HT1080 (cell line): ENCODE results near the gene FOSL1. TPM values are rescaled to one million over a fixed set of nuclear protein-coding genes. Genes with fewer than 3 reads are reported as not detected.
A peak's percentile ranks its signal among the peaks of the same experiment; 100 is the strongest.
"Not testable (repeated sequence)": the region's sequence is repeated elsewhere in the genome, so short reads cannot be mapped to it uniquely, and the experiment has no call there.

Source experiments
- DNase-seq: peaks from one replicate; pipeline ENCODE4 v3.0.0-alpha.2; 2015; ENCODE audit warnings: low read depth
- total RNA-seq: library from RNA; depleted of rRNA; stranded (reverse); fragments of >200 nt; shearing (Covaris generic); gene quantifications from 2 replicates; pipeline ENCODE4 v1.2.3, GENCODE V29; 2014; rRNA removed

FOSL1 gene
- total RNA-seq, 1 experiment from 2014 or later, result 374 TPM

DNA sequence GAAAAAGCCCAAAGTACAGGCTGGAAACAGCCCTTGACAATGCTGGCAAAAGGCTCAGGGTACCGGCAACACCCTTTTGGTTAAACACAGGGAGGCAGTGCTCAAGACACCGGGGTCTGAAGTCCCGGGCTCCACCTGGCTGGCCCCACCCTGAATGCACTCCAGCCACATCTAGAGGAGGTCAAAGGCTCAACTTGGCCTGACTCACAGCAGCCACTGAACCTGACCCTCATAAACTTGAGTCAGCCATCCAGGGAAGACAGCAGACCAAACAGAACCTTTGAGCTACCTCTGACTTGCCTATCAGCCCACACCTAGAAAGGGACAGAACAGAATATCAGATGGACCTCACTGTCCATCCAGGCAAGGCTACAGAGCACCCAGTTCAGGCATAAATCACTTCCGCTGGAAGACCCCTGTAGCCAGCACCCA, 46.0 kb downstream of the FOSL1 start:
- DNase-seq, result no peak

DNA sequence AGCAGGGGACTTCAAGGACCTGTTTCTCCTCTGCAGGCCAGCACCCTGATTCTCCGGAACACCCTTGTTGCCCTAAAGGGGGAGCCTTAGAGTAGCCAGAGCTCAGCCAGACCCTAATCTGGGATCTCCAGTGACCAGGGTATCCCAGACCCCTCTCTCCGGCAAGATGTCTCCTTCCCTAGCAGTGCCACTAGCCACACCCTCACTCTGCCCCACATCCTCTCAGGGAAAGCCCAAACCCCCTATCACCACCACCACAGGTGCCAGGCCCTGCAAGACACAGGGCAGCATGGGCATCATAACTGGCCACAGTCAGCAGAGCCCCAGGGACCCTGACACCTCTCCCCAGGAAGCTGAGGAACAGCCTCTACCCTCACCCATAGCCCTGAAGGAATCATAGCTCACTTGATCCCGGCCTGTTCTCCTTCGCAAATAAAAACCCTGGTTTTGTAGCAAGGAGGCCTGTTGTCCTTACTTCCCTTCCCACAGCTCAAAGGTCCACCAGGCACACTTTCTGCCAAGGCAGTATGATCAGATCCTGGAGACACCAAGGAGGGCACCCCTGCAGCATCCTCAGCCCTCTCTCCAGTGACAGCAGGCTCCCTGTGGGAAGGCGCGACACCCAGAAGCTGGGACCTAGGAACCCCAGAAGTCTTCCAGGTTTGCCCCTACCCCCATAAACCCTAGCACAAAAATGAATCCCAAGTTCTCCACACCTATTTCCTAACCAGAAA, 46.8 kb downstream of the FOSL1 start:
- DNase-seq, result no peak

DNA sequence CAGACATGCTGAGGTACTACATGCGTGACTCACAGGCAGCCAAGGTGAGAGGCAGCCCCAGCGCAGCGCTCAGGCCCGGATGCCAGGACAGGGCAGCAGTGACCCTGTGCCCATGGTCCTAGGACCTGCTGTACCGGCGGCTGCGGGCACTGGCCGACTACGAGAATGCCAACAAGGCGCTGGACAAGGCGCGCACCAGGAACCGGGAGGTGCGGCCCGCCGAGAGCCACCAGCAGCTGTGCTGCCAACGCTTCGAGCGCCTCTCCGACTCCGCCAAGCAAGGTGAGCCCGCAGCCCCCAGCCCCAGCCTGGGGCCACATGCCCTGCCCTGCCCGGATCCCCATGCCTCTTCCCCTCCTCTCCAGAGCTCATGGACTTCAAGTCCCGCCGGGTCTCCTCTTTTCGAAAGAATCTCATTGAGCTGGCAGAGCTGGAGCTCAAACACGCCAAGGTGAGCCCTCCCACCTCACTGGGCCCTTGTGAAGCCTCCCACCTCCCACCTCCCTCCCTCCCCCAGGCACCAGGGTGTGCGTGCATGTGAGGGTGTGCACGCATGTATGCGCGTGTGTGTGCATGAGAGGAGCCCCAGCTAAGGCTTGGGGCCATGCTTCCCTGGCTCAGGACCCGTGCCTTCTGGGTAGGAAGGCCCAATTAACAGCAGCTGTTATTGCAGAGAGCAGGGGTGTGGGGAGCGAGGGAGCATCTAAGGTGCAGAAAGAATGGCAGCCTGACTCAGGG, 47.5 kb downstream of the FOSL1 start:
- DNase-seq, result no peak

DNA sequence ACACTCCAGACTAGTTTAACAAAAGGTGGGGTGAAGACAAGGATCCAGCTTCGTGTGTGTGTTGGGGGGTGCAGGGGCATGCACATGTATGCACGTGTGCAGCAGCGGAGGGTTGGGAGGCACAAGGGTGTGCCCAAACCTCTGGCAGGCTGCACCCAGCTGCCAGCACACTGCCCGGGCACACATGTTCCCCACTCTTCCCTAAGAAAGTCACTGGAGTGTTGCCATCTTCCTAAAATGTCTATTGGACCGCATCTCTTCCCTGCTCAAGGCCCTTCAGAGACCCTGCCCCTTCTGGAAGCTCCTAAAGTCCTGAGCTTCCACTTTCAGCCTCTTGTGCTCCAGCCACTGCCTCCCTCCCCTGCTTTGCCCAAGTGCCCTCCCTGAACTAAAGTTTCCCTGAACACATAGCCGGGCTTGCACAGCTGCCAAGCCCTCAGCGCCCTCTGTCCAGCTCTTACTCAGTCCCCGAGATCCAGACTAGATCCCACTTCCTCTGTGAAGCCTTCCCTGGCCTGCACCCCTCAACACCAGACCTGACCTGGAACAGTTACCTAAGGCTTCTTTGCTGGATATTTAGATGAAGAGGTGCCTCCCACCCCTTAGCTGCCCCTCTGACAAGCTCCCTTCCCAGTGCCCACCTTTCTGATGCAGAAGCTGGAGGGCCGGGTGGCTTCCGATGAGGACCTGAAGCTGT, 48.2 kb downstream of the FOSL1 start:
- DNase-seq, result no peak

DNA sequence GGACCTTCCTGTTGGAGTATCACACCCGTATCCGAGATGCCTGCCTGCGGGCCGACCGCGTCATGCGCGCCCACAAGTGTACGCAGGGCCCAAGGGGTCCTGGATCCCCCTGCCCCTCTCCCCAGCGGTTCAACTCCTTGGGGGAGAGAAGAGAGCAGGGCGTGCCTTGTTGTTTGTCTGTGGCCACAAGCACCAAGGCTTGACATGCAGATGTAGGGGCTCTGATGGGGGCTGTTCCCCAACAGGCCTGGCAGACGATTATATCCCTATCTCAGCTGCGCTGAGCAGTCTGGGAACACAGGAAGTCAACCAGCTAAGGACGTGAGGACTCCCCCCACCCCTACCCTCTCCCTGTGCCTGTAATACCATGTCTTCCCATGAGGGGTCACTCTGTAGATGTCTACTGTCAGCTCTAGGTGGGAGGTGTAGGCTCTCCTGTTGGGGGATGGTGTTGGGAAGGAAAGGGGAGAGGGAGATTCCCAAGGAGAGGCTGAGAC, 49.1 kb downstream of the FOSL1 start:
- DNase-seq, result peak; percentile 66

DNA sequence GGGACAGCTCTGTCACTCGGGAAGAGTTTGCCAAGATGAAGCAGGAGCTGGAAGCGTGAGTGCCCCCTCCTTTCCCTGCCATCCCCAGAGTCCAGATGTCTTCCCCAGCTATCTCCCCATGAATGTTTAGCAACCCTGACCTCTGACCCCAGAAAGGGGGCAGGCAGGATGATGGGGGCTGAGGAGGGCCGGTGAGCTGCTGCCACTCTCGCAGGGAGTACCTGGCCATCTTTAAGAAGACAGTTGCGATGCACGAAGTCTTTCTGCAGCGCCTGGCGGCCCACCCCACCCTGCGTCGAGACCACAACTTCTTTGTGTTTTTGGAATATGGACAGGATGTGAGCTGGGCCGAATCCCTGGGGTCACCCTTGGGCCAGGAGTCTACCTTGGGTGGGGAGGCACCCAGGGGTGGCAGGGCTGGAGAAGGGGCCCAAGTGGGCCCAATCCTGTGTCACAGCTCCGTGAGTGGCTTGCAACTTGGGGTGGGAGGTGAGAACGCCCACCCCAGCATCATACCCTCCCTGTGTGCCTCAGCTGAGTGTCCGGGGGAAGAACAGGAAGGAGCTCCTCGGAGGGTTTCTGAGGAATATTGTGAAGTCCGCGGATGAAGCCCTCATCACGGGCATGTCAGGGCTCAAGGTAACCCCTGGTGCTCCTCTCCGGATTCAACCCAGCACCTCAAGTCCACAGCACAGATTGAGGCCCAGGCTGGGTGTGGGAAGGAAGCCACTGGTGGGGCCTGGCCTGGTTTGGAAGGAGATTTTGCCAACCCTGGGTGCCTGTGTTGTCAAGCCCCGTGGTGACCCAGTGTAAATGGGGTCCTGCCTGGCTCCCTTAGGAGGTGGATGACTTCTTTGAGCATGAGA, 49.7 kb downstream of the FOSL1 start:
- DNase-seq, result no peak

DNA sequence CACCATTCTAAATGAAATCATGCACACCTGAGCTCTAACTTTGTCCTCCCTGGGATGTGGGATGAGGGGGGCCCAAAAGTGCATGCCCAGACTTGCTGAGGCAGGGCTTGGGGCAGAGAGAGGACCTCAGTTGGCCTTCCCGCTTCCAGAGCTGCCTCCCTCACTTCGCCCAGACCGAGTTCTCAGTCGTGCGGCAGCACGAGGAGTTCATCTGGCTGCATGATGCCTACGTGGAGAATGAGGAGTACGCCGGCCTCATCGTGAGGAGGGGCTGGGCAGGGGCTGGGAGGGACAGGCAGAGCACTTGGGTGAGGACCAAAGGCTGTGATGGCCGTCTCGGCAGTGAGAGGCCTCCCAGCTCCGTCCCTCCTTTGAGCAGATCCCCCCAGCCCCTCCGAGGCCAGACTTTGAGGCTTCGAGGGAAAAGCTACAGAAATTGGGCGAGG, 50.4 kb downstream of the FOSL1 start:
- DNase-seq, result no peak

DNA sequence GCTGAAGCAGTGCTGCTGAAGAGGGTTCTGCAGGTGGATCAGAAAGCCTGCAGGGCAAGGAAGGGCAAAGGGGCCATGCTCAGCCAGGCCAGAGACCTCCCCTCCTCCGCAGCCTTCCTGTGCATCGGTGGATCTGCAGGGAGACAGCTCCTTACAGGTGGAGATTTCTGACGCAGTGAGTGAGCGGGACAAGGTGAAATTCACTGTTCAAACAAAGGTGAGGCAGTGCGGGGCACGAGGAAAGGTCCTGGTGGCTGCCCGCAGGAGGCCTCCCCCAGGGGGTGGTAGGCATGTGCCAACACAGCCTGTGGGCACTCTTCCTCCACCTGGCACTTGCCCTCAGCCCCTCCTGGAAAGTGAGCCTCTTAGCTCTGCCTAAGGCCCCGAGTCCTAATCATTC, 50.8 kb downstream of the FOSL1 start:
- no peak for DNase-seq

DNA sequence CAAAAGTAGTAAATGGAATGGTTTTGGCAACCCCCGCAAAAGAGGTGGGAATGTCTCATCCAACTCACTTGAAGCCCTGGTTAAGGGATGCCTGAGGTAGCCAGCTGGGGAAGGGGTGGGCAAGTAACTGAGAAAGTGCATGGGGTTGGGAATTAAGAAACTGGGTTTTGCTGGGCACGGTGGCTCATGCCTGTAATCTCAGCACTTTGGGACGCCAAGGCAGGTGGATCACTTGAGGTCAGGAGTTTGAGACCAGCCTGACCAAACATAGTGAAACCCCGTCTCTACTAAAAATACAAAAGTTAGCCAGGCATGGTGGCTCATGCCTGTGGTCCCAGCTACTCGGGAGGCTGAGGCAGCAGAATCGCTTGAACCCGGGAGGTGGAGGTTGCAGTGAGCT, 51.5 kb downstream of the FOSL1 start:
- DNase-seq, result not testable (repeated sequence)

DNA sequence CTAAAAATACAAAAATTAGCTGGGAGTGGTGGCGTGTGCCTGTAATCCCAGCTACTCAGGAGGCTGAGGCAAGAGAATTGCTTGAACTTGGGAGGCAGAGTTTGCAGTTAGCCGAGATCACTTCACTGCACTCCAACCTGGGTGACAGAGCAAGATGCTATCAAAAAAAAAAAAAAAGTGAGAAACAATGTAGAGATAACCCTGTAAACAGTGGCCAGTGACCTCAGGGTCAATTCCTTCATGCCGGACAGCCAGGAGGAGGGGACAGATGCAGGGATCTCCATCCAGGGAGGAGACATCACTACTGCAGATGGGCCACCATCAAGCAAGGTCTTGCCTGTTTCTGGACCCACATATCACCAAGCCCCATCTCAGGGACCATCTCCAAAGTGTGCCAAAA, 52.4 kb downstream of the FOSL1 start:
- no peak for DNase-seq

DNA sequence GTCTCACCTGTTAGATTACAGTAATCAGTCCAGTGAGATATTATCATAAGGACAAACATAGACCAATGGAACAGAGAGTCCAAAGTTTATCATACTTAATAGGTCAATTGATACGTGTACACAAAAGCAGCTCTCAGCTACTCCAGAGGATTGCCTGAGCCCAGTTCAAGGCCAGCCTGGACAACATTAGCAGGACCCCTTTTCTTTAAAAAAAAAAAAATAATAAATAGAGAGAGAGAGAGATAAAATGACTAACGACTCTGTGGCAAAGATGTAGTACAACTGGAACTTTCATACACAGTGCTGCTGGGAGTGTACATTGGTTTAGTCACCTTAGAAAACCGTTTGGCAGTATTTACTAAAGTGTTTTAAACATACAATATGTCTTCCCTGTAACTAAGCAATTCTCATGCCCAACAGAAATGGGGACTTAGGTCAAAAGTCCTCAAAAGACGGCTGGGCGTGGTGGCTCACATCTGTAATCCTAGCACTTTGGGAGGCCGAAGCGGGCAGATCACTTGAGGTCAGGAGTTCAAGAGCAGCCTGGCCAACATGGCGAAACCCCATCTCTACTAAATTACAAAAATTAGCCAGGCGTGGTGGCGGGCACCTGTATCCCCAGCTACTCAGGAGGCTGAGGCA, 55.8 kb downstream of the FOSL1 start:
- DNase-seq, result no peak

DNA sequence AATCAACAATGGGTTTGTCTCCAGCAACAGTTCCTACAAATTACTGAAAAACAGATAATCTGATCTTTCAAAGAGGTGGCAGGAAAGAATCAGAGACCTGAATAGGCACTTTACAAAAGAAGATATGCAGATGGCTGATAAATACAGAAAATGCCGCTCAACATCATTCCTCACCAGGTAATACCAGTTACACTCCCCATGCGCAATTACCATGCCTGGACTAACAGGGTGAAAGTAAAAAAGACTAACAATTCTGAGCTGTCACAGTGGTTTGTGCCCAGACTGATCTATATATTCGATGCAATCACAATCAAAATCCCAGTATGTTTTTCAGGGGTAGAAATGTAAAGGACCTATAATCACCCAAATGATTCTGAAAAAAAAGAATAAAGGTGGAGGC, 56.4 kb downstream of the FOSL1 start:
- DNase-seq, result no peak

DNA sequence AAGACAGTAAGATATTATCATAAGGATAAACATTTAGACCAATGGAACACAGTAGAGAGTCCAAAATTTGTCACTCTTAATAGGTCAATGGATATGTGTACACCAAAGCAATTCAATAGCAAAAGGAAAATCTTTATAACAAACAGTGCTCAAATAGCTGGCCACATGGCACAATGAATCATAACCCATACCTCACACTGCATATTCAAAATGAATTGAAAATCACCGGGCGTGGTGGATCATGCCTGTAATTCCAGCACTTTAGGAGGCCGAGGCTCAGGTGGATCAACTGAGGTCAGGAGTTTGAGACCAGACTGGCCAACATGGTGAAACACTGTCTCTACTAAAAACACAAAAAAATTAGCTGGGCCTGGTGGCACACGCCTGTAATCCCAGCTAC, 58.0 kb downstream of the FOSL1 start:
- DNase-seq, result no peak

Other genes with a start within 250 kb of the FOSL1 start
- gene RELA, start 237.5 kb downstream of the FOSL1 start, total RNA-seq, result 31.7 and 55.4 TPM in 2 replicates
- gene KAT5, start 188.1 kb downstream of the FOSL1 start, total RNA-seq, result 64.0 and 80.6 TPM in 2 replicates
- gene RNASEH2C, start 179.6 kb downstream of the FOSL1 start, total RNA-seq, result 29.8 and 39.7 TPM in 2 replicates
- gene AP5B1, start 119.4 kb downstream of the FOSL1 start, total RNA-seq, result 10.3 and 13.6 TPM in 2 replicates
- not detected in 2 replicates for gene OVOL1, start 113.3 kb downstream of the FOSL1 start, total RNA-seq
- gene SNX32, start 66.4 kb downstream of the FOSL1 start, total RNA-seq, result not detected in 2 replicates
- 2,329 and 2,647 TPM in 2 replicates for gene CFL1, start 42.2 kb downstream of the FOSL1 start, total RNA-seq
- gene MUS81, start 40.0 kb downstream of the FOSL1 start, total RNA-seq, result 62.4 and 64.9 TPM in 2 replicates
- 27.9 and 32.0 TPM in 2 replicates for gene EFEMP2, start 27.6 kb downstream of the FOSL1 start, total RNA-seq
- 0.24 and 0.57 TPM in 2 replicates for gene CTSW, start 20.6 kb downstream of the FOSL1 start, total RNA-seq
- 187 and 232 TPM in 2 replicates for gene FIBP, start 11.9 kb downstream of the FOSL1 start, total RNA-seq
- gene CCDC85B, start 9.7 kb downstream of the FOSL1 start, total RNA-seq, result 135 and 146 TPM in 2 replicates
- gene C11orf68, start 18.7 kb upstream of the FOSL1 start, total RNA-seq, result 44.0 and 64.7 TPM in 2 replicates
- gene DRAP1, start 19.0 kb upstream of the FOSL1 start, total RNA-seq, result 355 and 356 TPM in 2 replicates
- 0.05 TPM in 1 of 2 replicates, not detected in the other for gene TSGA10IP, start 45.1 kb upstream of the FOSL1 start, total RNA-seq
- gene SART1, start 61.3 kb upstream of the FOSL1 start, total RNA-seq, result 86.4 and 112 TPM in 2 replicates
- gene EIF1AD, start 101.8 kb upstream of the FOSL1 start, total RNA-seq, result 45.8 and 57.5 TPM in 2 replicates
- gene BANF1, start 102.1 kb upstream of the FOSL1 start, total RNA-seq, result 99.1 and 153 TPM in 2 replicates
- not detected in 2 replicates for gene CST6, start 111.6 kb upstream of the FOSL1 start, total RNA-seq
- gene CATSPER1, start 126.1 kb upstream of the FOSL1 start, total RNA-seq, result 10.0 and 13.7 TPM in 2 replicates
- gene GAL3ST3, start 148.8 kb upstream of the FOSL1 start, total RNA-seq, result not detected in 2 replicates
- gene SF3B2, start 152.0 kb upstream of the FOSL1 start, total RNA-seq, result 230 and 239 TPM in 2 replicates
- gene PACS1, start 169.9 kb upstream of the FOSL1 start, total RNA-seq, result 10.4 and 17.8 TPM in 2 replicates